ENCODE measurements around the gene CACNA1B. TPM values are rescaled to one million over a fixed set of nuclear protein-coding genes. Genes with fewer than 3 reads are reported as not detected.

CACNA1B gene
- total and polyA plus RNA-seq, 9 donors: 0.01 to 3.8 (median 0.16) TPM; not detected in 1

DNA sequence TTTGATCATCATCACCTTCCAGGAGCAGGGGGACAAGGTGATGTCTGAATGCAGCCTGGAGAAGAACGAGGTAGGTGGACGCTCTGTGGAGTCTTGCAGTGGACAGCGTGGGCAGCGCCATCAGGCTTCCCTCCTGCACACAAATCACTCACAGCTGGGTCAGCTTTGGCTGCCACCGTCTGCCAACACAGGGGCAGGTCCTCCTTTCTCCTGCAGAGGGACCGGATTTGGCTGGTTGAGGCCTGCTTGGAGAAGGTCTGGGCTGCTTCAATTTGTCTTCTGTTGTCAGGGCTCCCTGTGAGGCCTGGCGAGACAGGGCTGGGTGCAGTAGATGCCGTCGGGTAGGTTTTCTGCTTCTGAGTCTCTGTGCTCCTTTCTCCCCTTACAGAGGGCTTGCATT is 180.6 kb downstream of the CACNA1B start:
- WGBS, 3 donors: 81 to 85% (median 83%) methylated on average over 9 of the region's 9 CpGs

DNA sequence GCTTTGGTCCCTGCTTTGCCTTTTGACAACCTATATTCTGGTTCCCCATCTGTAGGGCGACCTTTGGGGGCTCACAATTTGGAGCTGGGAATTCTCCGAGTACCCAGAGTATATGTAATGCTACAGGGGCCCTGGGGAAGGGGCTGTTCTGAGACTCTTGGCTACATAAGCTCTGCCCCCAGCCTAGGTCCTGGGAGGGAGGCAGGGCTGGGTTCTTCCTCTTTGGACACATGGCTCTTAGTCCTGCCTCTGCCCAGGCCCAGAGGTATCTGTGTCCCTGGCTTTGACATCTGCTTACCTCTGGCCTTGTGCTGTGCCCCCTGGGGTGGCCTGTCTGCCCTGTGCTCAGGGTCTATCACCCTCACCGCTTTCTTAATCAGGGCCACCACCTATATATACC is 181.6 kb downstream of the CACNA1B start:
- H3K4me1 ChIP-seq (ENCODE audit: insufficient read depth): no peaks in the 10 kb centered on the region
- no peak overlapping the region for H3K4me3 ChIP-seq
- 79 to 90% (median 82%) methylated on average over 3 of the region's 3 CpGs for WGBS, 3 donors
- H3K36me3 ChIP-seq: no peaks in the 10 kb centered on the region
- peak in 1 of 5 donors; percentile 12 for DNase-seq
- H3K27me3 ChIP-seq: no peaks in the 10 kb centered on the region
- H3K9me3 ChIP-seq: no peaks in the 10 kb centered on the region
- intact Hi-C loops (cut with DNase I): no loop called here
- H3K27ac ChIP-seq: no peak overlapping the region
- TF ChIP-seq, protein P1, sequence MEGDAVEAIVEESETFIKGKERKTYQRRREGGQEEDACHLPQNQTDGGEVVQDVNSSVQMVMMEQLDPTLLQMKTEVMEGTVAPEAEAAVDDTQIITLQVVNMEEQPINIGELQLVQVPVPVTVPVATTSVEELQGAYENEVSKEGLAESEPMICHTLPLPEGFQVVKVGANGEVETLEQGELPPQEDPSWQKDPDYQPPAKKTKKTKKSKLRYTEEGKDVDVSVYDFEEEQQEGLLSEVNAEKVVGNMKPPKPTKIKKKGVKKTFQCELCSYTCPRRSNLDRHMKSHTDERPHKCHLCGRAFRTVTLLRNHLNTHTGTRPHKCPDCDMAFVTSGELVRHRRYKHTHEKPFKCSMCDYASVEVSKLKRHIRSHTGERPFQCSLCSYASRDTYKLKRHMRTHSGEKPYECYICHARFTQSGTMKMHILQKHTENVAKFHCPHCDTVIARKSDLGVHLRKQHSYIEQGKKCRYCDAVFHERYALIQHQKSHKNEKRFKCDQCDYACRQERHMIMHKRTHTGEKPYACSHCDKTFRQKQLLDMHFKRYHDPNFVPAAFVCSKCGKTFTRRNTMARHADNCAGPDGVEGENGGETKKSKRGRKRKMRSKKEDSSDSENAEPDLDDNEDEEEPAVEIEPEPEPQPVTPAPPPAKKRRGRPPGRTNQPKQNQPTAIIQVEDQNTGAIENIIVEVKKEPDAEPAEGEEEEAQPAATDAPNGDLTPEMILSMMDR (IDR thresholded peaks at IDR 0.05): no peak
- TF ChIP-seq POLR2A (IDR thresholded peaks at IDR 0.05) (no peak), EP300 (IDR thresholded peaks at IDR 0.05) (no peak)

More for the DNA sequence above, 180.6 kb downstream of the CACNA1B start:
- H3K27me3 ChIP-seq: no peaks in the 10 kb centered on the region
- H3K27ac ChIP-seq: no peak overlapping the region
- TF ChIP-seq, protein P1 (IDR thresholded peaks at IDR 0.05): no peak
- TF ChIP-seq EP300 (IDR thresholded peaks at IDR 0.05) (no peak), POLR2A (IDR thresholded peaks at IDR 0.05) (no peak)
- no peaks in the 10 kb centered on the region for H3K4me1 ChIP-seq (ENCODE audit: insufficient read depth)
- intact Hi-C loops (cut with DNase I): no loop called here
- no peaks in the 10 kb centered on the region for H3K36me3 ChIP-seq
- peak in 1 of 5 donors; percentile 8 for DNase-seq
- H3K4me3 ChIP-seq: no peak overlapping the region
- no peaks in the 10 kb centered on the region for H3K9me3 ChIP-seq

DNA sequence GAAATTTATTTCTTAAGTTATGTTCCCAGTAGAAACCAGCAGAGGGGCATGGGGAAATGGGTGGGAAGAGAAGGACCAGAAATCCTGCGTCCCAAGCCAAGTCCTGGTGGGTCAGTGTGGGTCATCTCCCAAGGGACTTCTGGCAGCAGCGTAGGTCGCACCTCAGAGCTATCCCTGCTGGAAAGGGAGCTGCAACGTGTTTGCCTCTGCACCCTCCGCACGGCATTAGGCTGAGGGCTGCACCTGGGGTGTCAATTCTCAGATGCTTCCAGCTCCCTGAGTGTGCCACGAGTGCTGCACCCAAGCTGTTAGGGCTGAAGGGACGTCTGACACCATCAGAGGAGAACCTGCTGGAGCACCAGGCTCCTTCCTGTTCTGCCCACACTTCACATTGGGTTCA is 182.8 kb downstream of the CACNA1B start:
- intact Hi-C loops (cut with DNase I): no loop called here
- 75 to 79% (median 76%) methylated on average over 8 of the region's 8 CpGs for WGBS, 3 donors
- peak in 1 of 5 donors; percentile 8 for DNase-seq

DNA sequence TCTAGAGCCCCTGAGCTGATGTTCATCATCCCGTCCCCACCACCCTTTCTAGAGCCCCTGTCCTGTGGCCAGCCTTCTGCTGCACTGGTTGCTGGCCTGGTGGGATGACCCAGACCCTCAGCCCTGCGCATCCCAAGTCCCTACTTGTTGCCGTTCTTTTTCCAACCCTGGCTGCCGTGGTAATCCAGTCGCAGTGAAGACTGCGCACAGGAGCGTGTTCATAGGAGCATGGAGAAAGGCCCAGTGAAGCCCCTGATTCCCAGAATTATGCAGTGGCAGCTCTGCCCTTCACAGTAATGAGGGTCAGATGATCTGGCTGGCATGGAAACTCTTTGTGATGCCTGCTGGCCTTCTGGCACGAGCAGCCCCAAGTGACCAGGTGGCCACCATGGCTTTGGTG is 183.3 kb downstream of the CACNA1B start:
- TF ChIP-seq POLR2A (IDR thresholded peaks at IDR 0.05) (no peak), EP300 (IDR thresholded peaks at IDR 0.05) (no peak)
- TF ChIP-seq, protein P1 (IDR thresholded peaks at IDR 0.05): no peak
- Histone ChIP-seq H3K4me1 (ENCODE audit: insufficient read depth) (no peaks in the 10 kb centered on the region), H3K27ac (no peak overlapping the region), H3K27me3 (no peaks in the 10 kb centered on the region), H3K4me3 (no peak overlapping the region), H3K36me3 (no peaks in the 10 kb centered on the region), H3K9me3 (no peaks in the 10 kb centered on the region)
- WGBS, 3 donors: 81 to 93% (median 84%) methylated on average over 8 of the region's 8 CpGs
- intact Hi-C loops (cut with DNase I): no loop called here
- DNase-seq: peak in 1 of 5 donors; percentile 8

More for the DNA sequence above, 182.8 kb downstream of the CACNA1B start:
- Histone ChIP-seq H3K27ac (no peak overlapping the region), H3K27me3 (no peaks in the 10 kb centered on the region), H3K4me3 (no peak overlapping the region), H3K9me3 (no peaks in the 10 kb centered on the region), H3K4me1 (ENCODE audit: insufficient read depth) (no peaks in the 10 kb centered on the region), H3K36me3 (no peaks in the 10 kb centered on the region)
- TF ChIP-seq EP300 (IDR thresholded peaks at IDR 0.05) (no peak), POLR2A (IDR thresholded peaks at IDR 0.05) (no peak)
- TF ChIP-seq, protein P1 (IDR thresholded peaks at IDR 0.05): no peak
